ENCODE results near the gene MYO9A.

Gene MYO9A, protein sequence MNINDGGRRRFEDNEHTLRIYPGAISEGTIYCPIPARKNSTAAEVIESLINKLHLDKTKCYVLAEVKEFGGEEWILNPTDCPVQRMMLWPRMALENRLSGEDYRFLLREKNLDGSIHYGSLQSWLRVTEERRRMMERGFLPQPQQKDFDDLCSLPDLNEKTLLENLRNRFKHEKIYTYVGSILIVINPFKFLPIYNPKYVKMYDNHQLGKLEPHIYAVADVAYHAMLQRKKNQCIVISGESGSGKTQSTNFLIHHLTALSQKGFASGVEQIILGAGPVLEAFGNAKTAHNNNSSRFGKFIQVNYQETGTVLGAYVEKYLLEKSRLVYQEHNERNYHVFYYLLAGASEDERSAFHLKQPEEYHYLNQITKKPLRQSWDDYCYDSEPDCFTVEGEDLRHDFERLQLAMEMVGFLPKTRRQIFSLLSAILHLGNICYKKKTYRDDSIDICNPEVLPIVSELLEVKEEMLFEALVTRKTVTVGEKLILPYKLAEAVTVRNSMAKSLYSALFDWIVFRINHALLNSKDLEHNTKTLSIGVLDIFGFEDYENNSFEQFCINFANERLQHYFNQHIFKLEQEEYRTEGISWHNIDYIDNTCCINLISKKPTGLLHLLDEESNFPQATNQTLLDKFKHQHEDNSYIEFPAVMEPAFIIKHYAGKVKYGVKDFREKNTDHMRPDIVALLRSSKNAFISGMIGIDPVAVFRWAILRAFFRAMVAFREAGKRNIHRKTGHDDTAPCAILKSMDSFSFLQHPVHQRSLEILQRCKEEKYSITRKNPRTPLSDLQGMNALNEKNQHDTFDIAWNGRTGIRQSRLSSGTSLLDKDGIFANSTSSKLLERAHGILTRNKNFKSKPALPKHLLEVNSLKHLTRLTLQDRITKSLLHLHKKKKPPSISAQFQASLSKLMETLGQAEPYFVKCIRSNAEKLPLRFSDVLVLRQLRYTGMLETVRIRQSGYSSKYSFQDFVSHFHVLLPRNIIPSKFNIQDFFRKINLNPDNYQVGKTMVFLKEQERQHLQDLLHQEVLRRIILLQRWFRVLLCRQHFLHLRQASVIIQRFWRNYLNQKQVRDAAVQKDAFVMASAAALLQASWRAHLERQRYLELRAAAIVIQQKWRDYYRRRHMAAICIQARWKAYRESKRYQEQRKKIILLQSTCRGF (N-terminal part only)

GRCh38 chr15:72118017-72118978 is at the start of gene MYO9A, which contains the start of gene SENP8:
Gene MYO9A, minus strand, starts transcription at chr15:72118150. Its CDS starts 71,587 bp downstream, at chr15:72046563.
Gene SENP8, plus strand, starts transcription at chr15:72118403. Its CDS starts 21,221 bp downstream, at chr15:72139624.
- in situ Hi-C loops (cut with HindIII; ENCODE audit: low sequenced_read_pairs), result no loop called here

- in situ Hi-C loops (cut with HindIII; ENCODE audit: low sequenced_read_pairs), result loop anchor here (10.0 kb wide), 1 partner anchor 383 kb away; no protein-coding TSS in a partner anchor
Observed at GRCh38 chr15:72167445-72167844, 49.5 kb upstream of the MYO9A start.

- in situ Hi-C loops (cut with HindIII; ENCODE audit: low sequenced_read_pairs), result loop anchor here (10.0 kb wide), 1 partner anchor 382 kb away; no protein-coding TSS in a partner anchor
Observed at GRCh38 chr15:72166716-72167417, 48.9 kb upstream of the MYO9A start.

- in situ Hi-C loops (cut with HindIII; ENCODE audit: low sequenced_read_pairs), result loop anchor here (5.0 to 10.0 kb wide), 2 partner anchors 71 to 379 kb away; no protein-coding TSS in a partner anchor
Observed at GRCh38 chr15:72163719-72164118, 45.8 kb upstream of the MYO9A start.

DNA sequence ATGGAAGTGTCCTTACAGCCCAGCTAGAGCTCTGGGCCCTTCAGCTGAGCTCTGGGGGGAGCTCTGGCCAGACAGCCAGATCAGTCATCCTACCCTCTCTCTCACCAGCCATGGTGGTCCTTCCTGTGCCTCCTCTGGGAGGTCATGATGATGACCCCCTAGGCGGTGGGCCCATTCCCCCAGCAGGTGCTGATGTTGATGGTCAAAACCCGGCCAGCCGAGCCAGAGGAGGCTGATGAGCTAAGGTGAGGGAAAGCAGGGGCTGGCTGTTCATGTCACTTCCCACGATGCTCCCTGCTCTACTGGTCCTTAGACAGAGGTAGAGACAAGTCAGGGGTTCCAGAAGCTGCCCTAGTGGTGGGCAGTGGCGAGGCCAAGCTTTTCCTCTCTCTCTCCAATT is 44.6 kb upstream of the MYO9A start:
- in situ Hi-C loops (cut with HindIII; ENCODE audit: low sequenced_read_pairs), result loop anchor here (5.0 to 10.0 kb wide), 2 partner anchors 70 to 378 kb away; no protein-coding TSS in a partner anchor

GRCh38 chr15:72161361-72162132 is 43.6 kb upstream of the MYO9A start:
- in situ Hi-C loops (cut with HindIII; ENCODE audit: low sequenced_read_pairs), result loop anchor here (5.0 to 10.0 kb wide), 2 partner anchors 69 to 377 kb away; no protein-coding TSS in a partner anchor

DNA sequence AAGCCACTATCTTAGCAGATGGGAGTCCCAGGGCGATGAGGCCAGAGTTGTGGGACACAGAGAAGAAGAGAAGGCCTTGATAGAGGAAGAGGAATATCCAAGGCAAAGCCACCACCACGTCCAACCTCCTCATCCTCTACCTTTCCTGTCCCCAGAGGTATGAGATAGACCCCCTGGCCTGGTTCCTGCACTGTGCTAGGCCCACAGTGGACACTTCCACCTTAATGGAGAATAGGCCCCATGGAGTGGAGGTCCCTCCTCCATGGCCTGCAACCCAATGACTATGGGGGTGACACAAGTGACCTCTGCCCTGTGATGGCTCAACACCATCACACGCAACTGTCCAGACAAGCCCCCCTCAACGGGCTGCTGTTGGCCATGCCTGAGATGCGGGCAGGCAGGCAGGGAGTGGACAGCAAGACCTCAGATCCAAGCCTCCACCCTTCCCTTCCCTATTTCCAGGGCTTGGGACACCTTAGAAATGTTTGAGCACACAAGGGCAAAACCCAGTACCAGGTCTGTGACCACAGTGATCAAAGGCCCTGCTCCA is 42.8 kb upstream of the MYO9A start:
- in situ Hi-C loops (cut with HindIII; ENCODE audit: low sequenced_read_pairs), result loop anchor here (5.0 to 10.0 kb wide), 2 partner anchors 68 to 376 kb away; no protein-coding TSS in a partner anchor

DNA sequence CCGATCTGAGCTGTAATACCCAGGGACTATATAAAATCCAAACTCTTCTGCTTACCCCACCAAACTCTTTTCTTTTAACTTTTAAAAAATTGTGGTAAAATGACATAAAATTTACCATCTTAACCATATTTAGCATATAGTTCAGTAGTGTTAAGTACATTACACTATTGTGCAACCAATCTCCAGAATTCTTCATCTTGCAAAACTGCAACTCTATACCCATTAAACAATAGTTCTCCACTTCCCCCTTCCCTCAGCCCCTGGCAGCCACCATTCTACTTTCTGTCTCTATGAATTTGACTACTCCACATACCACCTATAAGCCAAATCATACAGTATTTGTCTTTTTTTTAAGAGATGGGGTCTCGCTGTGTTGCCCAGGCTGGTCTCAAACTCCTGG is 39.0 kb upstream of the MYO9A start:
- in situ Hi-C loops (cut with HindIII; ENCODE audit: low sequenced_read_pairs), result no loop called here

DNA sequence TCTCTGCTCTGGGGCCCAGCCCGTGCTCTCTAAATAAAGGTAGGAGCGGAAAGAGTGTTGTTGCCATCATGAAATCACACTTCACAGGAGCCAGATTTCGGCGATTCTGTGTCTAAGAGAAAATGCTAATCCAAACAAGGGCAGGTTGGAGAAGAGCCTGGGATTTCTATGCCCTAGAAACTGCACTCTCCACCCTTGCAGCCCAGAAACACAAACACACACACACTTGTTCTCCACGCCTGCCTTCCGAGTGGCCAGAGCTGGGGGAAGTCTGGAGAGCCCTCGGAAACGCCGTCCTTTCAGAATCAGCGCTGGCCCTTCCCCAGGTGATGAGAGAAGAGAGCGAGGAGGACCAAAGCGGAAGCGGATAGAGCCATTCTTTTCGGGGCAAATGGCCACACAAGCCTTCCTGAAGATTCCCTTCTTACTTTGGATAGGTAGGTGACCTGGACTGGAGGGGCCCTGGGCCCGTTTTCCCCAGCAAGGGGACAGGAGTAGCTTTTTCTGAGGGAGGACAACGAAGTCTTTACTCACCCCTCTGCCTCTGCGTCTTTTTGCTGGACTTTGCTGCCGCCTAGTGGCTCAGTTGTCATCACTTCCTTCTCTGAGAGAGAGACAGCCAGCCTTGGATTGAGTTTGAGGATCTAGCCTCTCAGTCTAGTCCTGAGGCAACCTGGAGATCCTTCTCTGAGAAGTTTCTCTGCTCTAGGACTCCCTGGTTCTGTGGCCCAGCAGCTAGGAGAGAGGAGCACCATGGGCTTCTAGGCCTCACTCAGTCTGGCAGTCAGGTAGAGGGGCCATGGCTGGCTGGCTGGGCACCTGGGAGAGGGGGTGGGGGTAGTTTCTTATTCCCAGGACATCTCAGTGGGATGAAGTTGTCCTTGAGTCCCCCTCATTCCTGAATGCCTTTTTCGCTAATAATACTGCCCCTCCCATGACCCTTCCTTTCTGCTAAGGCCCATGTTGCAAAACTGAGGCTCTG is 38.0 kb upstream of the MYO9A start:
- in situ Hi-C loops (cut with HindIII; ENCODE audit: low sequenced_read_pairs), result no loop called here

- in situ Hi-C loops (cut with HindIII; ENCODE audit: low sequenced_read_pairs), result no loop called here
Observed at GRCh38 chr15:72155003-72155621, 37.2 kb upstream of the MYO9A start.

- in situ Hi-C loops (cut with HindIII; ENCODE audit: low sequenced_read_pairs), result no loop called here
Observed at GRCh38 chr15:72154316-72154715, 36.4 kb upstream of the MYO9A start.

GRCh38 chr15:72153269-72154000 is 35.5 kb upstream of the MYO9A start:
- in situ Hi-C loops (cut with HindIII; ENCODE audit: low sequenced_read_pairs), result no loop called here

- in situ Hi-C loops (cut with HindIII; ENCODE audit: low sequenced_read_pairs), result no loop called here
Observed at GRCh38 chr15:72147418-72147817, 29.5 kb upstream of the MYO9A start.

- in situ Hi-C loops (cut with HindIII; ENCODE audit: low sequenced_read_pairs), result no loop called here
Observed at GRCh38 chr15:72146934-72147333, 29.0 kb upstream of the MYO9A start.

- in situ Hi-C loops (cut with HindIII; ENCODE audit: low sequenced_read_pairs), result no loop called here
Observed at GRCh38 chr15:72146221-72146620, 28.3 kb upstream of the MYO9A start.

Data from endothelial cell of hepatic sinusoid (primary cell).